Measurements from ENCODE around the gene HSF2BP. TPM values are rescaled to one million over a fixed set of nuclear protein-coding genes. Genes with fewer than 3 reads are reported as not detected.

HSF2BP gene
- total and polyA plus RNA-seq, 2 of the 8 experiments (the other 6 are each of a cell fraction or from before 2014, with no cell fraction given) = 0.51 to 0.93 TPM

DNA sequence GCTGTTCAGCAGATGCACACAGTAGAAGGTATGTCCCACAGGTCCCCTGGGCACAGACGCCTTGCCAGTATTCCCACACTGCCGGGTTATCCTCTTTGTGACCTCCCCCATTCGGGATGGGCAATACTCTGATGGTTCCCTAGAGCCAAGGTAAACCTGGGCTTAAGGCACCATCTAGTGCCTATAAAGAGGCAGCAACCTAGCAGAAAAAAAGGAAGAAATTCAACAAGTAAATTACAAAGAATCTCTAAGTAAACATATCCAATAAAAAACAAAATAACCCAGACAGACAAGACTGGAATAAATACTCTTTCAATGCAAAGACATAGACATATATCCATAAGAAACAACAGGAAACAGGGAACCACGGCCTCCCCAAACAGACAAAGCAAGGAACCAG lies 39.4 kb downstream of the HSF2BP start:
- Histone ChIP-seq H3K4ac (replicated peaks; ENCODE audit: insufficient read length, low read depth, low read length) (no peak overlapping the region), H2AFZ (ENCODE audit: low read length) (no peak overlapping the region), H4K8ac (ENCODE audit: extremely low read depth, insufficient read depth, low read length) (no peak overlapping the region), H3K79me2 (ENCODE audit: control insufficient read depth in 1 of 2, insufficient read depth in 2 of 2, low read length in 2 of 2) (no peaks in the 10 kb centered on the region), H3K27ac (ENCODE audit: low read depth, low read length) (no peak overlapping the region), H4K20me1 (replicated peaks in 1 of 2; ENCODE audit: control insufficient read depth in 1 of 2, insufficient read depth in 2 of 2, low read length in 2 of 2) (no peaks in the 10 kb centered on the region), H2BK15ac (ENCODE audit: low read length) (no peak overlapping the region), H3K9ac (replicated peaks in 1 of 4; ENCODE audit: extremely low read depth in 1 of 4, low read depth in 3 of 4, low read length in 3 of 4) (no peak overlapping the region), H2BK20ac (ENCODE audit: low read length) (no peak overlapping the region), H3K36me3 (ENCODE audit: control insufficient read depth in 2 of 4, insufficient read depth in 4 of 4, low read length in 3 of 4) (no peaks in the 10 kb centered on the region), H3K79me1 (ENCODE audit: low read depth, low read length) (no peaks in the 10 kb centered on the region), H2BK12ac (ENCODE audit: low read depth, low read length) (no peak overlapping the region), H2BK120ac (replicated peaks; ENCODE audit: low read depth, low read length) (no peak overlapping the region), H3K4me2 (ENCODE audit: insufficient read depth in 1 of 2, low read depth in 2 of 2, low read length in 2 of 2) (no peak overlapping the region), H4K5ac (ENCODE audit: insufficient read length, low read depth, low read length) (no peak overlapping the region), H3K9me3 (ENCODE audit: insufficient read depth in 2 of 2, low read depth in 1 of 2, low read length in 1 of 2) (peaks cover 0 to 3% of the 10 kb centered on the region in 2 experiments; a peak in 3 of 4 replicates), H3K23ac (ENCODE audit: insufficient read length) (no peak overlapping the region), H3K4me1 (replicated peaks in 1 of 4; ENCODE audit: control insufficient read depth in 3 of 4, insufficient read depth in 4 of 4, low read length in 3 of 4) (no peaks in the 10 kb centered on the region), H2AK5ac (ENCODE audit: low read depth, low read length) (no peak overlapping the region), H3K4me3 (ENCODE audit: extremely low read depth in 1 of 4, insufficient read depth in 2 of 4, low read depth in 3 of 4, low read length in 4 of 4) (no peak overlapping the region), H2BK5ac (ENCODE audit: low read depth, low read length) (no peak overlapping the region), H3K27me3 (replicated peaks in 1 of 4; ENCODE audit: control insufficient read depth in 3 of 4, extremely low read depth in 1 of 4, insufficient read depth in 3 of 4, low read length in 3 of 4) (no peaks in the 10 kb centered on the region), H3K14ac (ENCODE audit: insufficient read length) (no peak overlapping the region), H3K56ac (replicated peaks; ENCODE audit: insufficient read length, low read depth, low read length) (no peak overlapping the region), H4K91ac (replicated peaks; ENCODE audit: insufficient read length, low read length) (no peak overlapping the region), H3K18ac (ENCODE audit: extremely low read depth, low read length) (no peak overlapping the region), H3K23me2 (ENCODE audit: low read depth, low read length) (no peaks in the 10 kb centered on the region; the same call in 1 of the 2 replicates)
- WGBS, 2 experiments (ENCODE audit: extremely low coverage in 1 of 2, insufficient coverage in 1 of 2, insufficient read length in 1 of 2, insufficient replicate concordance in 2 of 2, low coverage in 1 of 2, low lambda C conversion rate in 2 of 2, missing lambda C conversion rate in 1 of 2) = 87% methylated on average over 4 of the region's 4 CpGs; no CpG with 5 or more reads in 1 of the 2 experiments
- ChIA-PET POLR2A (ENCODE audit: partially characterized antibody) (no interaction called here), CTCF (ENCODE audit: partially characterized antibody) (interaction anchor here (0.9 to 1.3 kb wide), 4 partner anchors 9 to 262 kb away, joined by 3 to 6 read pairs (median 4); no protein-coding TSS in a partner anchor)
- FAIRE-seq = no peak
- TF ChIP-seq RAD21 (IDR thresholded peaks at IDR 0.05 in 1 of 2, conservative IDR thresholded peaks at IDR 0.05 in 1 of 2; ENCODE audit: low read depth in 2 of 2, low read length in 2 of 2) (peak; percentile 68 to 70), CTBP2 (IDR thresholded peaks at IDR 0.05; ENCODE audit: borderline replicate concordance, insufficient read depth, insufficient read length, low read length) (no peak)
- TF ChIP-seq, protein P1, sequence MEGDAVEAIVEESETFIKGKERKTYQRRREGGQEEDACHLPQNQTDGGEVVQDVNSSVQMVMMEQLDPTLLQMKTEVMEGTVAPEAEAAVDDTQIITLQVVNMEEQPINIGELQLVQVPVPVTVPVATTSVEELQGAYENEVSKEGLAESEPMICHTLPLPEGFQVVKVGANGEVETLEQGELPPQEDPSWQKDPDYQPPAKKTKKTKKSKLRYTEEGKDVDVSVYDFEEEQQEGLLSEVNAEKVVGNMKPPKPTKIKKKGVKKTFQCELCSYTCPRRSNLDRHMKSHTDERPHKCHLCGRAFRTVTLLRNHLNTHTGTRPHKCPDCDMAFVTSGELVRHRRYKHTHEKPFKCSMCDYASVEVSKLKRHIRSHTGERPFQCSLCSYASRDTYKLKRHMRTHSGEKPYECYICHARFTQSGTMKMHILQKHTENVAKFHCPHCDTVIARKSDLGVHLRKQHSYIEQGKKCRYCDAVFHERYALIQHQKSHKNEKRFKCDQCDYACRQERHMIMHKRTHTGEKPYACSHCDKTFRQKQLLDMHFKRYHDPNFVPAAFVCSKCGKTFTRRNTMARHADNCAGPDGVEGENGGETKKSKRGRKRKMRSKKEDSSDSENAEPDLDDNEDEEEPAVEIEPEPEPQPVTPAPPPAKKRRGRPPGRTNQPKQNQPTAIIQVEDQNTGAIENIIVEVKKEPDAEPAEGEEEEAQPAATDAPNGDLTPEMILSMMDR (IDR thresholded peaks at IDR 0.05; ENCODE audit: control extremely low read depth in 1 of 3, insufficient read depth in 1 of 3, low read depth in 1 of 3, low read length in 3 of 3) = peak in 2 of 3 experiments; percentile 19 to 24; a peak in 2 of 4 replicates
- DNase-seq (ENCODE audit: low read depth in 1 of 2, low spot score in 2 of 2) = no peak
